GM18868 (cell line): ENCODE data around the gene ID4.
"Not testable (repeated sequence)": the region's sequence is repeated elsewhere in the genome, so short reads cannot be mapped to it uniquely, and the experiment has no call there.

Experiments used
- ATAC-seq: cut with Tn5 transposase; IDR thresholded peaks from one replicate; pipeline ENCODE4 v1.9.1; 2021; ENCODE audit warnings: mild to moderate bottlenecking, moderate library complexity; ENCODE audit not compliant: unreplicated experiment

Gene ID4

GRCh38 chr6:19831358-19831757, 5.8 kb upstream of the ID4 start:
- ATAC-seq: no peak

GRCh38 chr6:19833947-19834346, 3.2 kb upstream of the ID4 start:
- no peak for ATAC-seq

DNA sequence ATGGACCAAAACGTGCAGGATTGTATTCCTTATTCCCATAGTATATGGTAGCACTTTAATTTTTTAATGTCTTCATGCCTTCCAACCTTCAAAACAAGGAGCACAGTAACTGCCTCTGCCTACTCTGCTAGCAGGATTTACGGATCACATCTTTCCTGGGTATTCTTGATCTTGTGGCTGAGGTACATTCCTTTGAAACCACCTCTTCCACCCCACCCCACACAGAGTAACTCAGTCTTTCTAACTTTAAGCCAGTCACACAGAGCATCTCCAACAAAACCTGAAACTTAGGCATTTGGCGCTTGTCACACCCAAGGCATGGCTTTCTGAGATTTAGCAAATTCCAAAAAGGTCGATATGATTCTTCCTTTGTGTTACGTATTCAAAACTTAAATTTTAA, 2.3 kb upstream of the ID4 start:
- ATAC-seq: no peak

GRCh38 chr6:19835605-19836004, 1.6 kb upstream of the ID4 start:
- ATAC-seq: no peak

GRCh38 chr6:19837511-19838441, 606 bp downstream of the ID4 start:
- ATAC-seq: no peak

DNA sequence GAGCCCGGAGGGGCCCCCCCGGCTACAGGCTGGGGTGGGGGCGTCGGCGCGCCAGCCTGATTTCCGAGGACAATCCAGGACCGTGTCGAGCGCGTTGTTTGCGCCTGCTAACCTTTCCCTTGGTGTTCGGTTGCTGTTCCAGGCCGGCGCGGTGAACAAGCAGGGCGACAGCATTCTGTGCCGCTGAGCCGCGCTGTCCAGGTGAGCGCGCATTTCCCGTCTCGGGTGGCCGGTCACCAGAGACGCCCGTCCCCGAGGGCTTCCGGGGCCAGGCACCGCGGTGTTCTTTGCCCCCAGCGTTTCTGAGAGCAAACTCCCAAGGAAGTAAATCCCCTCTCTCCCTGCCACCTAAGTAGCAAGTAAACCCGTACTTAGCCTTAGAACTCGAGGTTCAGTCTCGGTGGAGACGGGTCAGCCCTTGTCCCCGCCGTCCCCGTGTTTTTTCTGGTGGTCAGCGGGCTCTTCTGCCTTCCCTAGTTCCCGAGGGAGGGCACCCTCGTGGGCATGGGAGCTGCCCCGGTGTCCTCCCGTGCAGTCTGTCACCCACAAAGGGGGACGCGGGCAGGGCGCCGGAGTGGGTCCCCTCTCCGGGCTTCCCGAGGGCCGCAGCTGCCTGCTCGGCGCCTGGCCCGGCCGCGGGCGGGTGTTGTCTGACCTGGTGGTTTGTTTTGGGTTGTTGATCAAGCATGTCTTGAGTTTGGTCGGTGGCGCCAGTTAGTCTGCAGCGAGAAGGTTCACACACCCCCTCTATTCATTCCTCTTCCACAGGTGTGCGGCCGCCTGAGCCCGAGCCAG, 1.5 kb downstream of the ID4 start:
- ATAC-seq: no peak

GRCh38 chr6:19839237-19839546, 2.0 kb downstream of the ID4 start:
- no peak for ATAC-seq

DNA sequence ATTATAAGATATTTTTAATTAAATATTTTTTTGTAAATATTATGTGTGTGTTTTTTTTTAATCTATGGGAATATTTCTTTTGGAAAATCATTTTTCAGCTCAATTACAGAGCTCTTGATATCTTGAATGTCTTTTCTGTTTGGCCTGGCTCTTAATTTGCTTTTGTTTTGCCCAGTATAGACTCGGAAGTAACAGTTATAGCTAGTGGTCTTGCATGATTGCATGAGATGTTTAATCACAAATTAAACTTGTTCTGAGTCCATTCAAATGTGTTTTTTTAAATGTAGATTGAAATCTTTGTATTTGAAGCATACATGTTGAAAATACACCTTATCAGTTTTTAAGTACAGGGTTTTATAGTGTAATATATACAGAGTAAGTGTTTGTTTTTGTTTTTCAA, 2.6 kb downstream of the ID4 start:
- no peak for ATAC-seq

DNA sequence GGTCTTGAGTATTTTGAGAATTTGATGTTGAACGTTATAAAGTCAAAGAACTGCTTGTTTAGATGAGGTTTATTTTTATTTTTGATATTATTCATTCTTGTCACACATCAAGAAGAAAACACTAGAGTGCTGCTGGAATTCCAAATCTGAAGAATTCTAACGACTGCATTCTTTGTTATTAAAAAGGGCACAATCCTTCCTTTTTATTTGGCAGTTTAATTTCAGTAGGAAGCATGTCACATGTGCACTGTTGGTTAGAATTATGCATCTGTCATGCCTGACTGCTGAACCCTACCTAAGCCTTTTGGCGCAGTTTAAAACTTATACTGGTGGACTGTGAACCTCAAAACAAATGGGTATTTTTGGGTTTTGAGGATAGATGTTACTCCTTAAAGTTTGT, 4.0 kb downstream of the ID4 start:
- ATAC-seq: no peak

DNA sequence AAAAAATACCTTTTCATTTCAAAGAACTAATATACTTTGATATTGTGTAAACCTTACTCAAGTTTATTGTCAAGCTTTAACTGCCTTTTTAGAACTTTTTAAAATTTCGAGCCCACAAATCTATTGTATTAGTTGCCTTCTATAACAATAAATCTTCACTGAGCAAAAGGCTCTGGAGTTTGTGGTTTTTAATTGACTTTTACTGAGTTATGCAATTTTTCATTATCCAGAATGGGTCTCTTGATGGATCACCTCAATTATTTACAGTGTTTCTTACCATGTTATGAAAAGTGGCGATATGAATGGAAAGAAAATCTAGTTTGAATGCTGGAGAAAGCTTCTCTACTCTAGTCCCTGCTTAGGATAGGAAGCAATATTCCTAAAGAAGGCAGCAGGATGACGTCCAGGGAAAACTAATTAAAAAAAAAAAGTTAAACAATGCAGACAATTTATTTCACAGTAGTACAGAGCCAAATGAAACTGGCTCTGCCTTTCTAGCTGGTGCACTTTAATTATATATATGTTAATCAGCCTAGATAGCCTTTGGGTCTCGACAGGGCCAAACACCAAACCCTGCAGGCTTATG, 5.0 kb downstream of the ID4 start:
- ATAC-seq: no peak

GRCh38 chr6:19844689-19845088, 7.5 kb downstream of the ID4 start:
- no peak for ATAC-seq

GRCh38 chr6:19845266-19846041, 8.3 kb downstream of the ID4 start:
- no peak for ATAC-seq

- ATAC-seq: no peak
Observed at GRCh38 chr6:19848465-19849029, 11.4 kb downstream of the ID4 start.

- ATAC-seq: no peak
Observed at GRCh38 chr6:19849196-19849595, 12.0 kb downstream of the ID4 start.

- ATAC-seq: no peak
Observed at GRCh38 chr6:19849755-19850154, 12.6 kb downstream of the ID4 start.

DNA sequence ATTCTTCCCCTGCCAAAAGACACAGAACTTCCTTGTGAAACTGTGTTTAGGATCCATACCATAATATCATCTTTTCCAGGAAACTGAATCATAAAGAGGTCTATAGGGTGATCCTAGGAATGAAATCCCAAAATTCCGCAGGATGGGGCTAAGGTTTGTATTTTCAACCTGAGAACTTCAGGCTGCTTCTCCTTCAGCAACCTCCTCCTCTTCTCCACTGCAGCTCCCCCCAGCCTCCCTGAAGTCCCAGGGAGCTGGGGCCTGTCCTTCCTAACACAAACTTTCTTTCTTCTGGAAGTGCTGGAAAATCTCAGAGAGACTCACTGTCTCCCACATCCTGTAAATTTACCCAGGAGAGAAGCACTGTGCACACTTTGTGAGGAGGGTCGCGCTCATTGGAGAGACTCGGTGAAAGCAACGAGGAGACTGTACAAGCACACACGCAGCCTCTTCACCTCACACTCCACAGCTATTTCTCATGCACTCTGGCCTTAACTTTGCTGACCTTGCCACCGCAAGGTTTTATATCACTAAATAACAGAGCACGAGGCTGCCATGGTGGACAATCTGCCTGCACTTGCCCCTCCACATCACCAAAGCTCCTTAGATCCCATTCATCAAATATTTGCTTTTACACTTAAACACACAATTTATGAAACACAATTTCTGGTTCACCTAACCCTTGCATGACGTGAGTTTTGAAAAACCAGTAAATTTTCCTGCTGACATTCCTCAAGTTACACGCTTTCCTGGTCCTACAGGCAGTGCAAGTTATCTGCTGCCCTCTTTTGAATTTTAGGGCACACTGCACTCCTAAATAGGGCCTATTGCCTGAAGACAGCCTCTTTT, 14.3 kb downstream of the ID4 start:
- peak; percentile 75 for ATAC-seq

DNA sequence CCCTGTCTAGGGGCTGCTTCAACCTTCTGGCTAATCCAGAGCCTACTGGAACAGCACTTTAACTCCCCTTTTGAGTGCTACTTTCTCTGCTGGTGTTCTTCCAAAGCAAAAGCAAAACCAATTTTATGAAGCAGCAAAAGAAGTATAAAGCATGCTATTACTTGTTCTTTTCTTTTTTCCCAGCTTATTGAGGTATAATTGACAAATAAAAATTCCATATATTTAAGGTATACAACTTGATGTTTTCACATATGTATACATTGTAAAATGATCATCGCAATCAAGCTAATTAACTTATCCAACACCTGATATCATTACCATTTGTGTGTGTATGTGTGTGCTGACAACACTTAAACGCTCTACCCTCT, 14.9 kb downstream of the ID4 start:
- ATAC-seq: no peak

DNA sequence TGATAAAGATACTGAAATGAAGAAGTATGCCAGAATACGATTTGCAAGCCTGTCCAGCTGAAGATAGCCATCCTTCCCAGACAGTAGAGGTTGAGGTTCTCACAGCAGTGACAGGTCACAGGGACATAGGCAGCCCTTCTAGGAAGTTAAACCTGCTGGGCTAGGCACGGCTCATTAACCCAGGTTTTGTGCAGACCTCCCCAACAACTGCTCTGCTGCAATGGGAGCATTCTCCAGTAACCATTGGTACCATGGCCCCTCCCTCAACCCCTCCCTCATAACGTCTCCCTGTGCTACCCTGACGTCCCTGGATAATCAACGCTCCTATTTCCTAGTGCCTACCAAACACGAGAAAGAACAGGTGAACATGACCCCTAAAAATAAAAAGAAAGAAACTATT, 15.8 kb downstream of the ID4 start:
- ATAC-seq: no peak

DNA sequence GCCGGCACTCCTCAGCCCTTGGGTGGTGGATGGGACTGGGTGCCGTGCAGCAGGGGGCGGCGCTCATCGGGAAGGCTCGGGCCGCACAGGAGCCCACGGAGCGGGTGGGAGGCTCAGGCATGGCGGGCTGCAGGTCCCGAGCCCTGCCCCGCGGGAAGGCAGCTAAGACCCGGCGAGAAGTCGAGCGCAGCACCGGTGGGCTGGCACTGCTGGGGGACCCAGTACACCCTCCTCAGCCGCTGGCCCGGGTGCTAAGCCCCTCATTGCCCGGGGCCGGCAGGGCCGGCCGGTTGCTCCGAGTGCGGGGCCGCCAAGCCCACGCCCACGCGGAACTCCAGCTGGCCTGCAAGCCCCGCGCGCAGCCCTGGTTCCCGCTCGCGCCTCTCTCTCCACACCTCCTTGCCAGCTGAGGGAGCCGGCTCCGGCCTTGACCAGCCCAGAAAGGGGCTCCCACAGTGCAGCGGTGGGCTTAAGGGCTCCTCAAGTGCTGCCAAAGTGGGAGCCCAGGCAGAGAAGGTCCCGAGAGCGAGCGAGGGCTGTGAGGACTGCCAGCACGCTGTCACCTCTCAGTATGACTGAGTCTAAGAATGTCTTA, 17.3 kb downstream of the ID4 start:
- not testable (repeated sequence) for ATAC-seq

GRCh38 chr6:19855536-19855935, 18.4 kb downstream of the ID4 start:
- no peak for ATAC-seq
